HL-60 (cell line): ENCODE measurements around the gene CLDN6.

Experiments used
- CTCF ChIP-seq: IDR thresholded peaks from one replicate; pipeline ENCODE4 v1.5.1; 2011; ENCODE audit warnings: low read length, control low read depth, inconsistent platforms; ENCODE audit not compliant: insufficient read depth
- GABPA ChIP-seq: IDR thresholded peaks from 2 replicates; pipeline ENCODE4 v1.6.1; 2012; ENCODE audit warnings: low read depth
- POLR2AphosphoS5 ChIP-seq: IDR thresholded peaks from 2 replicates; pipeline ENCODE4 v1.6.1; 2012; ENCODE audit warnings: low read depth
- SPI1 ChIP-seq: IDR thresholded peaks from 2 replicates; pipeline ENCODE4 v1.6.1; 2012; ENCODE audit warnings: low read depth, mild to moderate bottlenecking, borderline replicate concordance
- TF ChIP-seq, protein P1 (sequence below): IDR thresholded peaks from 2 replicates; pipeline ENCODE4 v1.6.1; 2012; ENCODE audit warnings: low read depth; ENCODE audit not compliant: insufficient replicate concordance

DNA sequence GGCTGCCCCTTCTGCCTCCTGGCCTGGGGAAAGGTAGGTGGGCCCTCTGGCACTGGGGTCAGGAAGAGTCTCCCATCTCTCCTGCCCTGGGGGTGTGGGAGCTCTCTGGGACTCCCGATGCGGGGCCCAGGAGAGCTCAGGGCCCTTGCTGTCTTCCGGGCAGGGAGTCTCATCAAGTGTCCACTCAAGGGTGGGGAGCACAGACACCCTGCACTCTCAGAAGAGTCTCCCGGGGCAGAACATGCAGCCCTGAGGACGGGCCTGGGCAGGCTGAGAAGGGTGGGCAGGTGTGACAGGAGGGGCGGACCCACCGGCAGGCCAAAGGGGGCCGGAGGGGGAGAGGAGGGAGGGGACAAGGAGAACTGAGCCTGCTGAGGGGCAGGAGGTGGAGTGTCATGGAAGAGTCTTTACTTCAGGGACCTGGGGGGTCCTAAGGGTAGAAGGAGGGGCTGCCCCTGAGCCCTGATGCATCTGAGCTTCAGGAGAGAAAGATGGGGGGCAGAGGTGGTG, 29.3 kb downstream of the CLDN6 start:
- TF ChIP-seq CTCF (no peak), GABPA (no peak), POLR2AphosphoS5 (no peak), SPI1 (no peak)
- TF ChIP-seq, protein P1, sequence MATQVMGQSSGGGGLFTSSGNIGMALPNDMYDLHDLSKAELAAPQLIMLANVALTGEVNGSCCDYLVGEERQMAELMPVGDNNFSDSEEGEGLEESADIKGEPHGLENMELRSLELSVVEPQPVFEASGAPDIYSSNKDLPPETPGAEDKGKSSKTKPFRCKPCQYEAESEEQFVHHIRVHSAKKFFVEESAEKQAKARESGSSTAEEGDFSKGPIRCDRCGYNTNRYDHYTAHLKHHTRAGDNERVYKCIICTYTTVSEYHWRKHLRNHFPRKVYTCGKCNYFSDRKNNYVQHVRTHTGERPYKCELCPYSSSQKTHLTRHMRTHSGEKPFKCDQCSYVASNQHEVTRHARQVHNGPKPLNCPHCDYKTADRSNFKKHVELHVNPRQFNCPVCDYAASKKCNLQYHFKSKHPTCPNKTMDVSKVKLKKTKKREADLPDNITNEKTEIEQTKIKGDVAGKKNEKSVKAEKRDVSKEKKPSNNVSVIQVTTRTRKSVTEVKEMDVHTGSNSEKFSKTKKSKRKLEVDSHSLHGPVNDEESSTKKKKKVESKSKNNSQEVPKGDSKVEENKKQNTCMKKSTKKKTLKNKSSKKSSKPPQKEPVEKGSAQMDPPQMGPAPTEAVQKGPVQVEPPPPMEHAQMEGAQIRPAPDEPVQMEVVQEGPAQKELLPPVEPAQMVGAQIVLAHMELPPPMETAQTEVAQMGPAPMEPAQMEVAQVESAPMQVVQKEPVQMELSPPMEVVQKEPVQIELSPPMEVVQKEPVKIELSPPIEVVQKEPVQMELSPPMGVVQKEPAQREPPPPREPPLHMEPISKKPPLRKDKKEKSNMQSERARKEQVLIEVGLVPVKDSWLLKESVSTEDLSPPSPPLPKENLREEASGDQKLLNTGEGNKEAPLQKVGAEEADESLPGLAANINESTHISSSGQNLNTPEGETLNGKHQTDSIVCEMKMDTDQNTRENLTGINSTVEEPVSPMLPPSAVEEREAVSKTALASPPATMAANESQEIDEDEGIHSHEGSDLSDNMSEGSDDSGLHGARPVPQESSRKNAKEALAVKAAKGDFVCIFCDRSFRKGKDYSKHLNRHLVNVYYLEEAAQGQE = no peak
